NCI-H1436 treated with DMSO at 0.1 percent for 48 hours (cell line): Measurements from ENCODE around the gene POU2AF3.
"Not testable (repeated sequence)": the region's sequence is repeated elsewhere in the genome, so short reads cannot be mapped to it uniquely, and the experiment has no call there.

ENCODE experiments used
- DNase-seq: peaks from one replicate; lab custom pipeline; 2025; lab: John Stamatoyannopoulos, UW

POU2AF3 gene, protein sequence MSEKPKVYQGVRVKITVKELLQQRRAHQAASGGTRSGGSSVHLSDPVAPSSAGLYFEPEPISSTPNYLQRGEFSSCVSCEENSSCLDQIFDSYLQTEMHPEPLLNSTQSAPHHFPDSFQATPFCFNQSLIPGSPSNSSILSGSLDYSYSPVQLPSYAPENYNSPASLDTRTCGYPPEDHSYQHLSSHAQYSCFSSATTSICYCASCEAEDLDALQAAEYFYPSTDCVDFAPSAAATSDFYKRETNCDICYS

DNA sequence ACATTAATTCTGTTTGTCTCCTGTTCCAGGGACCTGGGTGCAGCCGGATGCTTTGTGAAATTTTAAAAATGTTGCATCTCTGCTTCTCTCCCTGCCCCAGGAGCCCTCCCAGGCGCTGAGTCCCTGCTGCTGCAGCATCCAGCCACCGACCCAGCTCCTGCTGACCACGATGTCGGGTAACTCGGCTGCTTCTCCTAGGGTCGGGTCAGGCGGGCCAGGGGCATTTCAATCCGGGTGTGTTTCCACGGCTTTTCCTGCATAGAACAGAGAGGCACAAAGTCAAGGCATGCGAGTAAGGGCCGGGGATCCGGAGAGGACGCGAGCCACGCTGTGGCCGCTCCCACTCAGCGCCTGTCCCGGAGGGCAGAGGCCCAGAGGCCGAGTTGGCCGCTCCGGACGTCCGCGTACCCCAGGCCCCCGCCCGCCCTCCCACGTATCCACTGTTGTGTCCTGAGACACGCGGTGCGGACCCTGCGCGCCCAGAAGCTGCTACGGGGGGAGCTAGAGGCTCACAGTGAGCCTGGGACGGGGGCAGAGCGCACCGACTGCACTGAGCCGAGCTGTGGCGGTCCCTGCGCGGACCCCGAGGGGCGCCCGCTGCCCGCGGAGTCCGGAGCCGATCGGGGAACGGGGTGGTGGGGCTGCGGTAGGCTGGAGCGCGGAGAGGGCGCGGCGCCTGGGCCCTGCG, at the start of gene POU2AF3:
Gene POU2AF3, plus strand, starts transcription at position 134 of the 688 bp plus-strand sequence. Its CDS starts 36 bp downstream, at position 170.
- no peak for DNase-seq

DNA sequence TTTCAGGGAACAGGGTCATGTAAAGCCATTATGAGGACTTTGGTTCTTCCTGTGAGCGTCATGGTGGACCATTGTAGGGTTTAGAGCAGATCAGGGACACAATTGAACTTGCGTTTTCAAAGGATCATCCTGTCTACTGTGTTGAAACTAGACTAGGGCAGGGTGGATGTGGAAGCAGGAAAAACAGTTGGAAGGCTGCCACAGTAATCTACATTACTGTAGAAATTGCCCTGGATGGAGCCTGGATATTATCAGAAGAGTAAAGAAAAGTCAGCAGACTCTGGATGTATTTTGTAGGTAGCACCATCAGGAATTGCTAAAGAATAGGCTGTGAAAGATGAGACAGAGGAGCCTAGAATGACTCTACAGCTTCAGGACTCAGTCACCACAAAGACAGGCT, 47.4 kb upstream of the POU2AF3 start:
- no peak for DNase-seq

DNA sequence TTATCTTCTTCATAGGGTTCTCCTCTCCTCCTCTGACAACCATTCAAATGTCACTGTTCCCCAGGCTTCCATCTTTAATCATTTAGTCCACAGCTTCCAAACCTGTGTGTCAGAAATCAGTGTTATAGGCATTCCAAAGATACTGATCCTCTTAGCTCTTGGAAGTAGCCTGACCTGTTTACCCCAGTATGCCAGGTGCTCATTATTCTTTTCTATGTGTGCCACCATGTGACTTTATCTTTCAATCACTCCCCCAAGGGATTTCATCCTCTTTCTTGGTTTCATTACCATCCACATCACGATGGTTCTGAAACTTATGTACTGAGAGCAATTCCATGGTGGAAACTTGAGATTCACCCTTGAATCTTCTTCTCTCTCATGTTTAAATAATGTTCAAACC, 45.2 kb upstream of the POU2AF3 start:
- no peak for DNase-seq

DNA sequence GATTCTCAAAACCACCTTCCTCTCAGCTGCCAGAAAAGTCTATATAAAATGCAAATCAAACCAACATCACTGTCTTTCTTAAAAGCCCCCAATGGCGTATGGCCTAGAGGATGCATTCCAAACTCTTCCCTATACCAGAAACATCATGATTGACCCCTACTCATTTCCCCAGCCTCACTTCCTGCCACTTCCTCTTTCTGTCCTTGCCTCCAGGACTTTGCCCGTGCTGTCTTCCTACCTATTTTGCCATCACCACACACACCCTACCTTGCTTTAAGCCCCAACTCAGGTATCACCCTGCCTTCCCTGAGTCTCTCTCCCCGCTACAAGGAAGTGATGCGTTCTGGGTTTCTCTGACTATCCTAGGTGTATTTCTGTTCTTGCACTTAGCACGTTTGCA, 44.7 kb upstream of the POU2AF3 start:
- no peak for DNase-seq

DNA sequence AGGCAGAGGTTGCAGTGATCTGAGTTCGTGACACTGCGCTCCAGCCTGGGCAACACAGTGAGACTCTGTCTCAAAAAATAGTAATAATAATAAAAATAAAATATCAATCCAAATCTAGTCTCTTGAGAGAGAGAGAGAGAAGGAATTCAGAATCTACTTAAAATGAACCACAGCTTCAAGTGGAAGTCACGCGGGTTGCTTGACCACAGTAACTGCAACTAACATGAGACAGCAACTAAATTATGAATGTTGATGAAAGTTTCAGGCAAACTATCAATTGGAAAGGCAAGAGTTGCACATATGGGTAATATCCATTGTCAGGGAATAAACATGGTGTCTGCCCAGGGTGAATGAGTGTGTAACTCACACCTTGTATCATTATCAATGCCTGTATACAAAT, 40.3 kb upstream of the POU2AF3 start:
- DNase-seq: no peak

DNA sequence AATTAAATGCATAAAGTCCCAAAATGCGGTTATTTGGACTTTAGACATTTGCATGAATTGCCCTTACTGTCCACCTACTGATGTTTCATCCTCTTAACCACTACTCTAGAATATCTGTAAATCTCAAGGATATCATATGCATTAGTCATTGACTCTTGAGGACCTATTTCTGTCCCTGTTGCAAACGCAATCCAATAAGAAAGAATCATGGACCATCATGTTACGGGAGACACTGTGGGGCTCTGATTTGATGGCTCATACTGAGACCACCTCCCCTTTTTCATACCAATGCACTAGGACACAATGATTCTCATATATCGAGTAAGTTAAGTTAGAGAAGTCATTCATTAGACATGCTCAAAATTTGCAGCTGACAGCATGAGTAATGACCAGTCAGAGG, 38.5 kb upstream of the POU2AF3 start:
- DNase-seq: no peak

DNA sequence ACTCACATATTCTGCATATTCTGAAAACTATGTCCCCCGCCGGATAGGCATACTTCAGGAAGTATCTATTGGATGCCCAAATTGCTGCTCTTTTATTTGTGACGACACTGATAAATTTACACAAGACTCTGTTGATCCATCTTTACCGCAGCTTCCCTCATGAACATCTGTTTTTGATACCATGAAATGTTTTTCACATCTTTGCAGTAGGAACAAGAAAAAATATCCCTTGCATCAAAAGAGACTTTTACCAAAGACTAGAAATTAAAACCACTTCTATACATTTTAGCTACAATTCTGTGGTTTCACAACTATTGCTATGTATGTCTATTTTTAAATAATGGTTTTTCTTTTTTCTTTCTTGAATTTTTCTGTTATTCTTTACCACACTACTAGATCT, 37.5 kb upstream of the POU2AF3 start:
- DNase-seq: no peak

DNA sequence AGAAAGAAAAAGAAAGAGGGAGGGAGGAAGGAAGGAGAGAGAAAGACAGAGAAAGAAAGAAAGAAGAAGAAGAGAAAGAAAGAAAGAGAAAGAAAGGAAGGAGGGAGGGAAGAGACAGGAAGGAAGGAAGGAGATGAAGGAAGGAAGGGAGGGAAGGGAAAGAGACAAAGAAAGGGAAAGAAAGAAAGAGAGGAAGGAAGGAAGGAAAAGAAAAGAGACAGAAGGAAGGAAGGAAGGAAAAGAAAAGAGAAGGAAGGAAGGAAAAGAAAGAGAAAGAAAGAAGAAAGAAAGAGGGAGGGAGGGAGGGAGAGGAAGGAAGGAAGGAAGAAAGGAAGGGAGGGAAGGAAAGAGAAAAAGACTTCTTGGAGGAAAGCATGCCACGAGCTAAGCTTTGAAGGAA, 33.7 kb upstream of the POU2AF3 start:
- no peak for DNase-seq

DNA sequence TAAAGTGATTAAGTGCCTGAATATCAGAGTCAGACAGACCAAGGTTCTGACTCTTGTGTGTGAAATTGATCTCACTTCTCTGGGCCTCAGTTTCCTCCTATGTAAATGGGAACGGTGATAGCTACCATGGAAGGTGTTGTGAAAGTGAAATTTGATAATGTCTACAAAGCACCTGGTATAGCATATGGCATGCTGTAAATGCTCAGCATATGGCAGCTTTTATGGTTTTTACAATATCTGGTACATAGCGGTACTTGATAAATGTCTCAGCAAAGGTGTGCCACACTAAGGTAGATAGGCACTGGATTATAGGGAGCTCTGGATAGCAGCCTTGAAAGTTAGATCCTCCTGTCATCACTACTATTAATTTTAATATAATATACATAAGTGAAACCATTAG, 32.9 kb upstream of the POU2AF3 start:
- DNase-seq: no peak

DNA sequence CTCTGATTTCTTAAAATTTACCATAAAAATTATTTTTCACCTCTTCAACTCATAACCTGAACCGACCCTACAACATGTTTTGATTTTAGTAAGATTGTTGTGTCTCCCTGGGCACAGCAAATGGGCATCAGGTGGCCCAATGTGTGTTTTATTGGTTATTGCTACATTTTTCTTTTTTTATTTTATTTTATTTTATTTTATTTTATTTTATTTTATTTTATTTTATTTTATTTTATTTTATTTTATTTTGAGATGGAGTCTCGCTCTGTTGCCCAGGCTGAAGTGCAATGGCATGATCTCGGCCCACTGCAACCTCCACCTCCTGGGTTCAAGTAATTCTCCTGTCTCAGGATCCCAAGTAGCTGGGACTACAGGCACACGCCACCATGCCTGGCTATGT, 30.0 kb upstream of the POU2AF3 start:
- not testable (repeated sequence) for DNase-seq

DNA sequence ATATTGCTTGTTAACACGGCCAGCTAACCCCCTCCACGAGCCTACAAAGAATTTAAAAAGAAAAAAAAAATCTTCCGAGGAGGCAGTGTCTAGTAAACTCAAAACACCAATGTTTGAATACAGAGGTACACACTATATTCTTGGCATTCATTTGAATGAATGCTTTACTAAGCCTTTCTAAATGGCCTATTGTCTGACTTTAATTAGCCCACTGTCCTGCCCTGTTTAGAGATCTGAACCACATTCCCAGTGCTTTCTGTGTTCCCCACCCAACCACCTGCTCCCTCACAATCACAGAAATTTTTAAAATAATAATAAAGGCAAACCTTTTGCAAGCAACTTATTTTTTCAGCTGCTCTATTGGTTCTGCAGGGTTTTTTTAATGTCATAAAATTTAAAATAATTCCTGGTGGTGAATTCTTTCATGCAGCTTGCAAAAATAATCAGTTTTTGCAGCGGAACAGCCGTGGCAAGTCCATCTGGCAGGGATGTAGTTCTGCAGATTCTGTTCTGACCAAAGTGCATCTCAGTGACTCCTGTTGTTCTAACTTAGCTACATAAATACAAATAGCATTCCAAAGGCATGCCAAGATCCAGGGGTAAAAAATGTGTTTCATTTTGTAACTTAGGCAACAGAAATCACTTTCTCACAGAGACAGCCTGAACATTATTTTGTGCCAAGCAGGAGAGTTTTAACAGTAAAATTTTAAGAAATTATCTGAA, 29.0 kb upstream of the POU2AF3 start:
- DNase-seq: no peak

DNA sequence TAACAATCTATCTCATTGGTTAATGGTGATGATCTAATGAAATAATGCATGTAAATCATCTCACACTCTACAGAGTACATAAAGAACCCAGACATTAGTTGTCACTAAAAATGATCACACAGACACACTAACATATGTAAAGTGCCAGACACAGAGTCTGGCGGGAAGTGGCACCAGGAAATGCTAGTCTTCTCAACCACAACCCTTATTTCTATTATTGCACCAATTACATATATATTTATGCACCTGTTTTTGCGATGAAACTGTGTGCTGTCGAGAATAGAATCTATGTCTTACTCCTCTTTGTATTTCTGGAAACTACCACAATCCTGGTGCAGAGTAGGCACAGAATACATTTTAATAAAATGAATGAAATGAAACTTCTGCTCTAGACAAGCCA, 25.9 kb upstream of the POU2AF3 start:
- no peak for DNase-seq

DNA sequence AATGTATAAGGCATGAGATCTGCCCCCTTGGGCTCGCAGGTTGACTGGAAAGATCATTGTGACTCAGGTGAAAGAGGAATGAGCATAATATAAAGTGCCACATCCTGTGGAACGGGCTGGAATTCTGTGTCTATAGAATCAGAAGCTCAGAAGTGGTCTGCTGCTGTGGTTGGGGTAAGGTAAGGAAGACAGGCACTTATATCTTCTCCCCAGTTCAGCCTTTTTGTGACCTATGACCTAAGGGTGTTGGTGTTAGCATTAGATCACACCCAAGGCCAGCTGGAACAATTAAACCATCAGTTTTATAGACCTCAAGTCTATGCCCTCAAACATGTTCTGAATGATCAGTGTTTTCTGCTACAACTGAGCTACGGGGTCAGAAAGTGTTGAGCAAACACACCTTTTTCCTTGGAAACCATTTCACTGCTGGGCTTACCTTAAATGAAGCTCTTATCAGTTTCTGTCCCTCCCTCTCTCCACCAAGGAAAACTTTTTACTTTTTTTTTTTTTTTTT, 15.7 kb upstream of the POU2AF3 start:
- no peak for DNase-seq

DNA sequence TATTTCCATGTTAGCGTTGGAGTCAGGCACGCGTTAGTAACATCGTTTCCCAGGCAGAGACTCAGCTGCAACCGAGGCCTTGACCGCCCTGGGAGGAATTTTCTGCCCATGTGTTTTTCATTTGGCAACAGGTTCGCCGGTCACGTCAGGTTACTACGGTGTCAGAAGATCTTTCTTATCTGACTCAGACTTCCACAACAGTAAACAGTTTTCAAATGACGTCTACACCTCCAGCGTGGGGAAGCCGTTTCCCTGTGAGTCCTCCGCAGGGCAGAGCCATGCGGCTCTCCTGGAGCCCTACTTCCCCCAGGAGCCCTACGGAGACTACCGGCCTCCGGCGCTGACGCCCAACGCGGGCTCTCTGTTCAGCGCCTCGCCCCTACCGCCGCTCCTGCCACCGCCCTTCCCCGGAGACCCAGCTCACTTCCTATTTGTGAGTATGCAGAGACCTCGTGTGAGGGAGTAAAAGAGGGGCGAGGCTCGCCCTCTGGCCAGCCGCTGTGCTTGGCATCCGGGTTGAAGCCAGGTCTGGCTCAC, 14.3 kb upstream of the POU2AF3 start:
- DNase-seq: no peak

DNA sequence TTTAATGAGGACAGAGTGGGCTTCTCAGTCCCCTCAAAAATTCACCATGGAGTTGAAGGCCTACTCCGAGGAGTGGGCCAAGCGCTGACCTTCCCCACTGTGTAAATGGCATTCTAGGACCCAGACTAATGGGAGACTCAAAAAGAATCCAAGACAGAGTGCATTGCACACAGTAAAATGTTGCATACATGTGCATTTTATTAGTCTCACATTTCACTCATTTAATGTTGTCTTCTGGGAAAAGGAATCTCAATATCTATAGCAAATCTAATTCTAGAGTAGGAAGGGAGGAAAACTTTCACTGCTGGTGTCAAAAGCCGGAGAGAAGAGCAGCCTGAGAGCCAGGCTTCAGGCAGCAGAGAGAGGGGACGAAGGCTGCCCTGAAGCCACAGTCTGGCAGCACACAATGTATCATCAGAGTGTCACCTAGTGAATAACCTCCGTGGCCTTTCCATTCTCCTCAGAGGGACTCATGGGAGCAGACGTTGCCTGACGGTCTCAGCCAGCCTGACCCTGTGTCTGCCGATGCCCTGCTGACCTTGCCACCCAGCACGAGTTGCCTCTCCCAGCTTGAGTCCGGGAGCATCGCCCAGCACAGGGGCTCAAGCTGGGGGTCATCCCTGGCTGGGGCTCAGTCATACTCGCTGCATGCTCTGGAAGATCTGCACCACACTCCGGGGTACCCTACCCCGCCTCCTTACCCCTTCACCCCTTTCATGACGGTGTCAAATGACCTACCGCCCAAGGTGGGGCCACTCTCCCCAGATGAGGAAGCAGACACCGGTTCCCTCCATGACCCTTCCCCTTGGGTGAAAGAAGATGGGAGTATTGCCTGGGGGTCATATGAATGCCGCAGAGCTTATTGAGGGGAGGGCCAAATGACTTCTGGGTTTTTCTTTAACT, 12.9 kb upstream of the POU2AF3 start:
- DNase-seq: no peak

DNA sequence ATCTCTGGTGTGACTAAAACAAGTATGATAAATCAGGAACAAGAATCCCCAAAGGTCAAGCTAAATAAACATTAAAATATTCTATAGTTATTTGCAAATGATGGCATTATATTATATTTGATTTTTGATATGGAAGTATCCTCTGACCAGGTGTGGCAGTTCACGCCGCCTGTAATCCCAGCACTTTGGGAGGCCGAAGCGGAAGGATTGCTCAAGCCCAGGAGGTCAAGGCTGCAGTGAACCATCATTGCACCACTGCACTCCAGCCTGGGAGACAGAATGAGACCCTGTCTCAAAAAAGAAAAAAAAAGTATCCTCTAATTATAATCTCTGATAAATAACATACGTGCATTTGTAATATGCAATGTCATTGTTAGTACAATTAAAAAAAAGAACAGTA, 6.6 kb upstream of the POU2AF3 start:
- DNase-seq: no peak

DNA sequence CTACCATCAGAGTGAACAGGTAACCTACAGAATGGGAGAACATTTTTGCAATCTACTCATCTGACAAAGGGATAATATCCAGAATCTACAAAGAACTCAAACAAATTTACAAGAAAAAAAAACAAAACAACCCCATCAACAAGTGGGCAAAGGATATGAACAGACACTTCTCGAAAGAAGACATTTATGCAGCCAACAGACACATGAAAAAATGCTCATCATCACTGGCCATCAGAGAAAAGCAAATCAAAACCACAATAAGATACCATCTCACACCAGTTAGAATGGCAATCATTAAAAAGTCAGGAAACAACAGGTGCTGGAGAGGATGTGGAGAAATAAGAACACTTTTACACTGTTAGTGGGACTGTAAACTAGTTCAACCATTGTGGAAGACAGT, 5.9 kb upstream of the POU2AF3 start:
- not testable (repeated sequence) for DNase-seq

DNA sequence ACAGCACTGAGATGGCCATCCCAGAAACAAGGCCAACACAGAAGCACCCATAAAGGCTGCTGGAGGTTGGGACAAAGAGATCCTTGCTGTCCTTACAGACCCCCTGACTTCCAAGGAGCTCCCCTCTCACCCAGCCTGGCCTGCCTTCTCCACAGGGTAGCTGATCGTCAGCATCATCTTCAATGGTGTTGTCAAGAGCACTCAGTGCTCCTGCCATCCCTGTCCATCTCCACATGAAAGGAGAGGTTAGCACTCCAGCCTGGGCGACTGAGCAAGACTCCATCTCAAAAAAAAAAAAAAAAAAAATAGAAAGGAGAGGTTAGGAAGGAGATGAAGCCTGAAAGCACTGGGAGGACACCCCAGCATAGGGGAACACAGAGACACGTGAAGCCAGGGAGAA, 2.1 kb upstream of the POU2AF3 start:
- DNase-seq: no peak

DNA sequence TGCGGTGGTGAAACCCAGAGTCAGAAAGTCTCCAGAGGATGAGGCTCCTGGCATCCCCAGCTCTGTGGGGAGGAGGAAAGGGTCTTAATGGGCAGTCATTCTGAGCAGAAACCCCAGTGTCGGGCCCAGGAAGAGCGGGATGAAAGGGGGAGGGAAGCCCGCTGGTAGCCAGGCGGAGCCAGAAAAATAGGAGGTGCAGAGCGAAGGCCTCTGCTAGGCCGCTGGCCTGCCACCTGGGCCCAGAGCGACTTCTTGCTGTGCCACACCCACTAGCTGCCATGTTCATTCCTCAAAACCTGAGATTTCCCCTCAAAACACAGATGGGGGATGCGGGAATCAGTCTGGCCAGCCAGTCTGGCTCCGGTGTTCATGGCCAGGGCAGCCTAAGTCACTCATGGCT, 650 bp upstream of the POU2AF3 start:
- no peak for DNase-seq

DNA sequence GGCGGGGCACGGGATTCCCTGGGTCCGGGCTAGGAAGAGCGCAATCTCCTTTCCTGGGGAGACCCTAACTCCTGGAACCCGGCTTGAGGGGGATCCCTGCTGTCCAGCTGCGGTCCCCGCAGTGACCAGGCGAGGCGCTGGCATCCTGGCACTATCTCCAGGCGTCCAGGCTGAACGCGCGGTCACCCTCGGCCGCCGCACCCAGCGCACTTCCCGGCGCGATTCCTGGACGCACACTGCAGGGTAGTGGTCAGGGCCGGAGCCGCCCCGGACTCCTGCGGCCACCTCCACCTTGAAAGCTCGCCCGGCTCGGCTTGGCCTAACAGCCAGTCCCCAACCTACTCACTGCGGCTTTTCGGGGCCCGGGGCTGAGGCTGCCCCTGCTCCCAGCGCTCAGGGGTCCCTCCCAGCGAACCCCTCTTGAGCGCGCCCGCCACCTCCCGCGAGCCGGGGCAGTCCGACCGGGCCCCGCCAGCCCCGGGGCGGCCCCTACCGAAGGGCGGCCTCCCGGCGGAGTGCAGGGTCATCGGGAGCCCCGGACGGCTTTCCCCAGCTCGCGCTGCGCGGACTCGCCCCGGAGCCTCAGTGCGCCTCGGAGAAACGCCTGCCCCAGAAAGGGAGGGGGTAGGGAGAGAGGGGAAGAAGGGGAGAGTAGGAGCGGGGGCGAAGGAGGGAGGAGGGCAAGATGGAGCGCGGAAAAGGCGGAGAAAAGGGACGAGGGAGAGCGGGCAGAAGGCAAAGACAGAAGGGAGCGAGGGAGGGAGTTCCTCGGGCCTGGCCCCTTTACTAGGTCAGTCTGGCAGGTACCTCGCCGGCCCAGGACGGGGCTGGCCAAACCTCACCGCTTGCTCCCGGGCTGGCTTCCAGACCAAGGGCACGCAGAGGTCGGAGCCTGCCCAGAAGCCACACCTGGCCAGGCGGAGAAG, 1.0 kb downstream of the POU2AF3 start:
- DNase-seq: no peak

DNA sequence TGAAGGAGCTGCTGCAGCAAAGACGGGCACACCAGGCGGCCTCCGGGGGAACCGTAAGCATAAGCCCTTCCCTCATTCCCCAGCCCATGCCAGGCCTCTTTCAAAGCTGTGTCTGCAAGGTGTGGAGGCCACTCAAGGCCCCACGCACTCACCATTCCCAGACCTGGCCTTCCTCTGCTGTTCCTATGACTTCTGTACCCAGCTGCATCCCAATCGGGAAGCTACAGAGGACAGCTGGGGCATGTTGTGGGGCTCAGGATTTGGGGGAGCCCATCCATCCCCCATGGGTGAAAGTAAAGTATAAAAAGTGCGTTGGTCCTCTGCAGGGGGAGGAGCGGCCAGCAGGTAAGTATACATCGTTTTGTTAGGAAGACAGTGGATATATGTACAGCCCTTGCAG, 2.2 kb downstream of the POU2AF3 start:
- DNase-seq: no peak
